NT2/D1 (cell line): ENCODE data around the gene TMEM8B.

ENCODE experiments used
- YY1 ChIP-seq: IDR thresholded peaks from 2 replicates; pipeline ENCODE4 v1.6.1; 2011; ENCODE audit not compliant: insufficient read length, insufficient read depth
- ZNF274 ChIP-seq: IDR thresholded peaks from 2 replicates; pipeline ENCODE4 v1.6.1; 2011; ENCODE audit warnings: mild to moderate bottlenecking, low read depth, low read length

DNA sequence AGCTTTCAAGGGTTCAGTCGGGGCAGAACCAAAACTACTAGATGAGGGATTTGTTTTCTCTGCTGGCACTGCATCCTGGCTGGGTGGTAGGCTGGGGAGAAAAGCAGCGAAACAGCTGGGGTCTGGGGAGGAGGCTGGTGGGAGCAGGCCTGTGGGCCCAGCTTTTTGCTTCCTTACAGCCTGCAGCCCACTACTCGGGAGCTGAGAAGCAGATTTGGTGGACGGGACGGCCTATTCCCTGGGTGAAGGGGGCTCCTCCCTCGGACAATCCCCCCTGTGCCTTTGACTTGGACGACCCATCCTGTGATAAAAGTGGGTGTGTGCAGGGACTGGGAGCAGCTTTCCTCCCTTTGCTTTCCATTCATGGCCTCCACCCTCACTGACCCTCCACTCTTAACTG is 28.5 kb upstream of the TMEM8B start:
- TF ChIP-seq ZNF274 (no peak), YY1 (no peak)
